ENCODE results near the gene COPS4. TPM values are rescaled to one million over a fixed set of nuclear protein-coding genes. Genes with fewer than 3 reads are reported as not detected.
"Not testable (repeated sequence)": the region's sequence is repeated elsewhere in the genome, so short reads cannot be mapped to it uniquely, and the experiment has no call there.

Gene COPS4
- total RNA-seq, 1 donor from 2014 or later, result 36.5 TPM

DNA sequence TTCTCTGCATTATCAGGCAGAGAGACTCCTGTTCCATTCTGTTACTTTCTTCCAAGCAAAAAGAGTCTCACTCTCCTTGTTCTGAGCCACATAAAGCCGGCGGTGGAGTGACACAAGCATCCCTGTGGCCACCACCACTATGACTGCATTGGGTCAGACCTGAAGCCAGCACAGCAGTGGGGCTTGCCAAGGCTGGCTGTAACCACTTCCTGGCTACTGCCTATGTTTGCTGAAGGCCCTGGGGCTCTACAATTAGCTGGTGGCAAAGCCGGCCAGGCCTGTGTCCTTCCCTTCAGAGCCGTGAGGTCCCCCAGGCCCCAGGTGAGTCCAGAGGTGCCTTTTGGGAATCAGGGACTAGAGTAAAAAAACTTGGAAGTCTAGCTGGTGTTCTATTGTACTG is 47.8 kb downstream of the COPS4 start:
- Mint-ChIP-seq H3K9me3 (no peaks in the 10 kb centered on the region), H3K4me1 (peaks cover 27% of the 10 kb centered on the region), H3K27me3 (no peaks in the 10 kb centered on the region), H3K4me3 (no peak overlapping the region), H3K27ac (no peak overlapping the region), H3K36me3 (ENCODE audit: low read depth) (peaks cover 22% of the 10 kb centered on the region)
- intact Hi-C loops (cut with micrococcal nuclease), result no loop called here
- peak; percentile 67 for DNase-seq

DNA sequence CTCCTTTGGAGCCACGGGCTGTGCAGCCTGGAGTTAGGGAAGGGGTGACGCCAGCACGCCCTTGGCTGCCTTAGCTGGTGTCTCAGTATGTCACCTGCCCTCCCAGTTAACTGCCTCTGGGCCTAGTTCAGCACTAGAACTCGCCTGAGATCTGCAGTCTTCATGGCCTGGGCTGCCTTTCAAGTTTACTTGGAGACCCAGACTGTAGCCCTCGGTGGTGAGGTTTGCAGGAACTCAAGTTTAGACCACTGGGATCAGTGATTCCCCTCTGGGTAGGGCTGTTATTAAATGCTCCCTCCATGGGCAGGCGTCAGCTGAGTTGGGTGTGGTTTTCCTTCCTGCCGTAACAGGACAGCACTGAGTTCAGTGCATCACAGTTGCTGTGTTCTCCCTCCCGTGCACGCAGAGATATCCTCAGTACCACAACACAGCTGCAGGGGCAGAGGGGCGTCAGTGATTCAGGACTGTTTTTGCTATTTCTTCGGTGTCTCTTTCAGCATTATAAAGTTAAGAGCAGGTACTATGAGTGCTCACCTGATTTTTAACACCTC is 49.0 kb downstream of the COPS4 start:
- Mint-ChIP-seq H3K27ac (peak overlapping the region; percentile 9), H3K4me1 (peaks cover 28% of the 10 kb centered on the region), H3K9me3 (no peaks in the 10 kb centered on the region), H3K27me3 (no peaks in the 10 kb centered on the region), H3K36me3 (ENCODE audit: low read depth) (peaks cover 28% of the 10 kb centered on the region), H3K4me3 (peak overlapping the region; percentile 42)
- DNase-seq, result peak; percentile 88
- intact Hi-C loops (cut with micrococcal nuclease), result loop anchor here (2.0 kb wide), 1 partner anchor 21 kb away; no protein-coding TSS in a partner anchor

DNA sequence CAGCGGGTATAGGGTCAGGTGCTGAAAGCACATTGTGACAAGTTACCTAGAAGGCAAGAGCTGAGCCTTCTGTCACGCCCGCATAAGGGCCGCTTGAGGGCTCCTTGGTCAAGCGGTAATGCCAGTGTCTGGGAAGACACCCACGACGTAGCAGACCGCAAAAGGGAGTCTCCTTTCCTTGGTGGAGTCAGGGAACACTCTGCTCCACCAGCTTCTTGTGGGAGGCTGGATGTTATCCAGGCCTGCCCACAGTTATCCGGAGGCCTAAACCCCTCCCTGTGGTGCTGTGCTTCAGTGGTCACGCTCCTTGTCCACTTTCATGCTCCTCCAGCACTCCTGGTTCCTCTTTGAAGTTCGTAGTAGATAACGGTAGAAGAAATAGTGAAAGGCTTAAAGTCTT is 50.0 kb downstream of the COPS4 start:
- not testable (repeated sequence) for H3K4me3 Mint-ChIP-seq, DNase-seq, H3K9me3 Mint-ChIP-seq, H3K27me3 Mint-ChIP-seq
- Mint-ChIP-seq H3K4me1 (peaks cover 28% of the 10 kb centered on the region), H3K36me3 (ENCODE audit: low read depth) (peaks cover 32% of the 10 kb centered on the region), H3K27ac (peak overlapping the region; percentile 31)
- intact Hi-C loops (cut with micrococcal nuclease), result loop anchor here (2.0 kb wide), 1 partner anchor 20 kb away; no protein-coding TSS in a partner anchor

GRCh38 chr4:83089410-83090157 is 54.6 kb downstream of the COPS4 start:
- Mint-ChIP-seq H3K27ac (no peak overlapping the region), H3K27me3 (no peaks in the 10 kb centered on the region), H3K4me3 (no peak overlapping the region), H3K9me3 (no peaks in the 10 kb centered on the region), H3K36me3 (ENCODE audit: low read depth) (peaks cover 62% of the 10 kb centered on the region), H3K4me1 (peaks cover 17% of the 10 kb centered on the region)
- intact Hi-C loops (cut with micrococcal nuclease), result no loop called here
- DNase-seq, result no peak

- Mint-ChIP-seq H3K9me3 (no peaks in the 10 kb centered on the region), H3K27ac (peak overlapping the region; percentile 54), H3K36me3 (ENCODE audit: low read depth) (peaks cover 75% of the 10 kb centered on the region), H3K27me3 (no peaks in the 10 kb centered on the region), H3K4me3 (no peak overlapping the region), H3K4me1 (peaks cover 23% of the 10 kb centered on the region)
- no peak for DNase-seq
- intact Hi-C loops (cut with micrococcal nuclease), result no loop called here
These were observed 58.2 kb downstream of the COPS4 start for GRCh38 chr4:83093060-83093640.

- H3K9me3 Mint-ChIP-seq, result no peaks in the 10 kb centered on the region
- peaks cover 79% of the 10 kb centered on the region for H3K36me3 Mint-ChIP-seq (ENCODE audit: low read depth)
- no peak overlapping the region for H3K4me3 Mint-ChIP-seq
- peaks cover 30% of the 10 kb centered on the region for H3K4me1 Mint-ChIP-seq
- DNase-seq, result no peak
- intact Hi-C loops (cut with micrococcal nuclease), result no loop called here
- no peaks in the 10 kb centered on the region for H3K27me3 Mint-ChIP-seq
- no peak overlapping the region for H3K27ac Mint-ChIP-seq
These were observed 61.4 kb downstream of the COPS4 start for GRCh38 chr4:83096397-83096796.

GRCh38 chr4:83104991-83105390 is 70.0 kb downstream of the COPS4 start:
- no peak overlapping the region for H3K4me3 Mint-ChIP-seq
- no peak for DNase-seq
- no peaks in the 10 kb centered on the region for H3K9me3 Mint-ChIP-seq
- intact Hi-C loops (cut with micrococcal nuclease), result loop anchor here (2.0 kb wide), 1 partner anchor 20 kb away; no protein-coding TSS in a partner anchor
- no peaks in the 10 kb centered on the region for H3K27me3 Mint-ChIP-seq
- peaks cover 68% of the 10 kb centered on the region for H3K36me3 Mint-ChIP-seq (ENCODE audit: low read depth)
- peak overlapping the region; percentile 5 for H3K27ac Mint-ChIP-seq
- peaks cover 39% of the 10 kb centered on the region for H3K4me1 Mint-ChIP-seq

GRCh38 chr4:83107631-83108030 is 72.6 kb downstream of the COPS4 start:
- Mint-ChIP-seq H3K27me3 (no peaks in the 10 kb centered on the region), H3K9me3 (no peaks in the 10 kb centered on the region), H3K36me3 (ENCODE audit: low read depth) (peaks cover 50% of the 10 kb centered on the region), H3K4me1 (peaks cover 41% of the 10 kb centered on the region), H3K4me3 (peak overlapping the region; percentile 54), H3K27ac (peak overlapping the region; percentile 80)
- intact Hi-C loops (cut with micrococcal nuclease), result no loop called here
- no peak for DNase-seq

GRCh38 chr4:83108101-83108861 is 73.3 kb downstream of the COPS4 start:
- H3K4me1 Mint-ChIP-seq, result peaks cover 45% of the 10 kb centered on the region
- no peaks in the 10 kb centered on the region for H3K27me3 Mint-ChIP-seq
- intact Hi-C loops (cut with micrococcal nuclease), result no loop called here
- no peaks in the 10 kb centered on the region for H3K9me3 Mint-ChIP-seq
- H3K27ac Mint-ChIP-seq, result peak overlapping the region; percentile 92
- DNase-seq, result peak; percentile 62
- H3K4me3 Mint-ChIP-seq, result peak overlapping the region; percentile 89
- peaks cover 46% of the 10 kb centered on the region for H3K36me3 Mint-ChIP-seq (ENCODE audit: low read depth)

DNA sequence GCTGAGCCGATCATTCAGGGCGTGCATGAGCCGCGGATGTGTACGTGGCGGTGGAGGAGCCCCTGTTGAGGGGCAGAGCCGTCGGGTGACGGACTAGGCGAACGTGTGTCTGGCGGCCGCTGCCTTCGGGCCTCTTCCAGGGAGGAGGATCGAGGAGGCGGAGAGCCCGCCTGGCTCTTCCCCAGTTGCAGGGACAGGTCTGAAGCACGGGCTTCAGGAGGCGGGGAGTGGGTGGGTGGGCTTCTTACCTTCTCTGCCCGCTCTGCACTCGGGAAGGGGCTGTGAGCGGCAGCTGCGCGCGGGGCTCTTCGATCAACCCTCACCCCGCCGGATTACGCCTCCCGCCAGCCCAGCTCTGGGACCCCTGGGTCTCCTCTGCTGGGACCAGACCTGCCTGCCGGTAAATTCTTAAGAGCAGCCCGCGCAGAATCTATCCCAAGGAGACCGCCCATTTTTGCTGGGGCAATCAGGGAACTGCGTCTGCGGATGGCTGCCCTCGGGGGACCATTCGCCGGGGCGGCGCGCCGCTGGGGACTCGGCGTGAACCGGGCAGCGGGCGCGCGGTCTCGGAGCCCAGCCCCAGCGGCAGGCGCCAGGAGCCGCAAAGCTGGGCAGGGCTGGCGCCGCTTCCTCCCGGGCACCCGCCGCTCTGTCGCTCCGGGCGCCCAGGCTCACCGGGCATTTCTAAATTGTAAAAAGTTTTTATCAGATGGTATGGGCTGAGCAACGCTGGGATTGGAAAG is 74.7 kb downstream of the COPS4 start:
- Mint-ChIP-seq H3K36me3 (ENCODE audit: low read depth) (peaks cover 38% of the 10 kb centered on the region), H3K27ac (peak overlapping the region; percentile 95), H3K27me3 (no peaks in the 10 kb centered on the region), H3K9me3 (no peaks in the 10 kb centered on the region), H3K4me1 (peaks cover 50% of the 10 kb centered on the region), H3K4me3 (peak overlapping the region; percentile 89)
- intact Hi-C loops (cut with micrococcal nuclease), result loop anchor here (1.0 to 5.0 kb wide), 11 partner anchors 35 to 737 kb away; partner anchors contain the start of genes COPS4, COQ2, HELQ and HNRNPD
- peak; percentile 84 for DNase-seq

GRCh38 chr4:83110223-83110945 is 75.4 kb downstream of the COPS4 start:
- Mint-ChIP-seq H3K27ac (peak overlapping the region; percentile 95), H3K9me3 (no peaks in the 10 kb centered on the region), H3K27me3 (no peaks in the 10 kb centered on the region), H3K4me3 (peak overlapping the region; percentile 89), H3K4me1 (peaks cover 53% of the 10 kb centered on the region), H3K36me3 (ENCODE audit: low read depth) (peaks cover 31% of the 10 kb centered on the region)
- DNase-seq, result peak; percentile 97
- intact Hi-C loops (cut with micrococcal nuclease), result loop anchor here (1.0 to 5.0 kb wide), 11 partner anchors 36 to 738 kb away; partner anchors contain the start of genes COPS4, COQ2, HELQ and HNRNPD

- DNase-seq, result peak; percentile 60
- peaks cover 28% of the 10 kb centered on the region for H3K36me3 Mint-ChIP-seq (ENCODE audit: low read depth)
- H3K27me3 Mint-ChIP-seq, result no peaks in the 10 kb centered on the region
- H3K9me3 Mint-ChIP-seq, result no peaks in the 10 kb centered on the region
- H3K4me1 Mint-ChIP-seq, result peaks cover 55% of the 10 kb centered on the region
- H3K27ac Mint-ChIP-seq, result peak overlapping the region; percentile 95
- peak overlapping the region; percentile 89 for H3K4me3 Mint-ChIP-seq
- intact Hi-C loops (cut with micrococcal nuclease), result loop anchor here (1.0 to 5.0 kb wide), 11 partner anchors 37 to 739 kb away; partner anchors contain the start of genes COPS4, COQ2, HELQ and HNRNPD
These were observed 76.2 kb downstream of the COPS4 start for GRCh38 chr4:83110970-83111750.
